SH-SY5Y (cell line): Measurements from ENCODE around the gene CHMP2A.

Experiments
- GATA2 ChIP-seq: IDR thresholded peaks from 2 replicates; pipeline ENCODE4 v1.6.1; 2011; ENCODE audit warnings: mild to moderate bottlenecking, low read depth, low read length
- GATA3 ChIP-seq: IDR thresholded peaks from 2 replicates; pipeline ENCODE4 v1.6.1; 2011; ENCODE audit warnings: low read depth, mild to moderate bottlenecking, low read length, moderate library complexity

- TF ChIP-seq GATA3 (no peak), GATA2 (no peak)
Measured at GRCh38 chr19:58579473-58580142, 24.7 kb upstream of the CHMP2A start.
